Stimulated activated naive CD4-positive, alpha-beta T cell (primary cell): ENCODE measurements around the gene LRRN4.

Experiments
- DNase-seq, 6 experiments: peaks; one replicate each; lab custom pipeline; 2025; lab: John Stamatoyannopoulos, UW

The LRRN4 gene

GRCh38 chr20:6030453-6031080, 23.3 kb downstream of the LRRN4 start:
- peak in 3 of 6 experiments; percentile 47 to 65 (median 65) for DNase-seq

GRCh38 chr20:6029538-6029937, 24.3 kb downstream of the LRRN4 start:
- DNase-seq: no peak

DNA sequence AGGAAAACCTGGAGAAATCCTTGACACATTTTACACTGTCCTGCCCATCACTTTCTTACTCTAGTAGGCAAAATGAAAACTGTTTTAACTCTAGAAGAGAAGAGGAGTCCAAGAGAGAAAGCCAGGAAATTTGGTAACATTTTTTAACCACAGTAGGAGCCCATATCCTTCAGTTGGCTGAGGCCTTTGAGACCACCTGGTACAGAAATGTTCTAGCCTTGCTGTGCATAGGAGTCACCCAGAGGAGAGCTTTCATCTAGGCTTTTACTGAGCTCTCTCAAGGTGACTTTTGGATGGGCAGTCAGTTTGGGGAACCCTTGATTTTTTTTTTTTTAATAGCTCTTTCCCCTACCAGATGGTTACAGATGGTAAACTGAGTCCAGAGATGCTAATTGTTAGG, 25.0 kb downstream of the LRRN4 start:
- no peak for DNase-seq

GRCh38 chr20:6026051-6026450, 27.8 kb downstream of the LRRN4 start:
- DNase-seq: peak in 1 of 6 experiments; percentile 8

GRCh38 chr20:6024768-6025167, 29.1 kb downstream of the LRRN4 start:
- no peak for DNase-seq

DNA sequence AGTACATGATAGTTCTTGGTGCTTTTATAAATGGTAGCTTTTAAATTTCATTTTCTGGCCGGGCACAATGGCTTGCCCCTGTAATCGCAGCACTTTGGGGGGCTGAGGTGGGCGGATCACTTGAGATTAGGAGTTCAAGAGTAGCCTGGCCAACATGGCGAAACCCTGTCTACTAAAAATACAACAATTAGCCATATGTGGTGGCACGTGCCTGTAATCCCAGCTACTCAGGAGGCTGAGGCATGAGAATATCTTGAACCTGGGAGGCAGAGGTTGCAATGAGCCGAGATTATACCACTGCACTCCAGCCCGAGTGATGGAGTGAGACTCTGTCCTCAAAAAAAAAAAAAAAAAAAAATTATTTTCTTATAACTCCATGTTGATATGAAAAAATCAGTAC, 36.0 kb downstream of the LRRN4 start:
- DNase-seq: no peak

DNA sequence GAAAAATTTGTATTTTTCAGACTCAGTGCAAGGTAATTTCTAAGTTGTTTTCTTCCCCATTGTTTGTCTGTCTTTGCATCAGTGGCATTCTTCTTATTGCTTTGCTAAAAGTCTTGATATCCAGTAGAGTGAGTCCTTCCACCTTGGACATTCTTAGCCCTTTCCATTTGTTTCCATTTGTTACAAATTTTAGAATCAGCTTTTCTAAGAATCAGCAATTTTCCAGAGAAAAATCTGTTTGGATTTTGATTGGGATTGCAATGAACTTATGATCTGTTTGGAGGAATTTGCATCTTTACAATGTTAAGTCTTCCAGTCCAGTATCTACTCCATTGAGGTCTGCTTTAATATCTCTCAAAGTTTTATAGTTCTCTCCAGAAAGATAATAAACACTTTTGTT, 36.4 kb downstream of the LRRN4 start:
- DNase-seq: no peak

DNA sequence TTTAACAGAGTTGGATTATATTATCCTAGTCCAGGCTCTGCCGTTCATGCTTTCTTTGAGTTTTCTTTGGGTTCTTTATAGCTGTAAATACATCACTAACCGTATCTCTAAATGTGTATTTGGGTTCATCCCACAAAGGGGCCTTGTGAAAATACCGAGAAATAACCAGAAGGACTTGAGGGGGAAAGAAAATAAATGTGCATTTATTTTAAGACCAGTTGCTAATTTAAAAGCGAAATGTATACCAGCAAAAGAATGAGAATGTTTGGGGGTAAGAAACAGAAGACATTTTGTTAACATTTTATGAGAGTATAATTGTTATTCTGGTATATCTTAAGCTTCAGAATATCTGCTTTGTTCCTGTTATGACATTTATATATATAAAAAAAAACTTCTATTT, 38.9 kb downstream of the LRRN4 start:
- no peak for DNase-seq

GRCh38 chr20:6014017-6014416, 39.8 kb downstream of the LRRN4 start:
- no peak for DNase-seq

DNA sequence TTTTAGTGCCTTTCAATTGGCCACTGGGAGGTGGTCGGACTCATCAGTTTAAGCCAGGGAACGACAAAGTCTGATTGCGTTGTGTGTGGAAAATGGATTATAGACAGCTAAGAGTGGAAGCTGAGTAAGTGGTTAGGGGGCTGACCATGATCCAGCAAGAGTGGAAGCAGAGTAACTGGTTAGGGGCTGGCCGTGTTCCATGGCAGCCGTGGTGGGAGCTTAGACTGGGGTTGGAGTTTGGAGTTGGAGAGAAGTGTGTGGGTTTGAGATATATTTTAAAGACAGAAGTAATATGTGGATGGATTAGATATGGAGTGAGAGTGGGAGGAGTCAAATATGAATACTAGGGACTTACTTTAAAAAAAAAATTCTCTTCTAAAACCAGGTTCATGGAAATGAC, 41.7 kb downstream of the LRRN4 start:
- no peak for DNase-seq

GRCh38 chr20:6008254-6008653, 45.6 kb downstream of the LRRN4 start:
- no peak for DNase-seq

DNA sequence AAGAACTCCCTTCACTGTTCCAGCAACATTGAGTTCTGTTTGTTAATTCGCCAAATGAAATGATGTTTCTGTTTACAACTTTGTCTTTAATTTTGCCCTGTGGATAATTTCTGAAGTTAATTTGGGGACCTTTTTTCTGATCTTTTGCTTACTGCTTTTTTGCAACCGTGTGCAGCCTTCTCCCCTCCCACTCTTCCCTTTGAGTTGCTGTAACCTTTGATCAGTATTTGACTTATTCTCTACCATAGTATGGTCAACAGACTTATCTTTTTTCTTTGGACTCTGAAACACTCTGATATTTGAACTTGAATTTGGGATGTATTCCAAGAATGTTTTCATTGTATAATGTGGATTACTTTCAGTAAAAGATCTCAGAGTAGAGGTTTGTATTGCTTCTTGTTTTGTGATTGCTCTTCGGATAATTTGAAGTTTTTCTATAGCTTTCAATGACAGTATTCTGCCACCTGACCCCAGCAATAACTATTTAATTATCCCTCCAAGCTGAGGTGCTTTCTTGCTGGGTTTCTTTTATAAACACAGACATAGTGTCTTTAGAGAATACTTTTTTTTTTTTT, 46.2 kb downstream of the LRRN4 start:
- no peak for DNase-seq

DNA sequence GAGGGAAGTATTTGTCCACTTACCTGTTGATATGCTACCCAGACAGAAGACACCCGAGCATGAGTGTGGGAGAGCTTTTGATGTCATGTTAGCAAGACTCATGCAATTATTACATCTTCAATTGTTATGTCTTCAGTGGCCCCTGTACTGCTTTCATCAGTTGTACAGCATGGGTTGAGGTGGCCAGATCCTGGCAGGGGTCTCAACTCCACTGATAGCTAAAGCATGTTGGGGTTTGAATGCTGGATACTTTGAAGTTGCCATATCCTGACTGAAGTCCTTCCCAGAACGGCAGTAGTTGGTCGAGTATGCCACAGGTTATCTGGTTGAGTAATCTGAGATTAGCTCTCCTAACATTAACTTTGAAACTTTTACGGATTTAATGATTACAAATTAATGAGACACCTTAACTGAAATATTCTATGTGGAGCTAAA, 46.7 kb downstream of the LRRN4 start:
- DNase-seq: no peak

- DNase-seq: no peak
Observed at GRCh38 chr20:6006603-6006949, 47.3 kb downstream of the LRRN4 start.

- DNase-seq: no peak
Observed at GRCh38 chr20:6000871-6001270, 53.0 kb downstream of the LRRN4 start.

DNA sequence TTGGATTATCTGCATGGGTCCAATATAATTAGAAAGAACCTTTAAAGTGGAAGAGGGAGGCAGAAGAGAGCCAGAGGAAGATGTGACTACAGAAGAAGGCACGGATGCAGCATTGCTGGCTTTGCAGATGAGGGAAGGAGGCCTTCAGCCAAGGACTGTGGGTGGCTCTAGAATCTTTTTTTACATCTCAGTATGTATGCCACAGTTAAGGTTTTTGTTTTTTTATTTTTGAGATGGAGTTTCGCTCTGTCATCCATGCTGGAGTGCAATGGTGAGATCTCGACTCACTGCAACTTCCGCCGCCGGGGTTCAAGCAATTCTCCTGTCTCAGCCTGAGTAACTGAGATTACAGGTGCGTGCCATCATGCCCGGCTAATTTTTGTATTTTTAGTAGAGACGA, 54.1 kb downstream of the LRRN4 start:
- DNase-seq: no peak

GRCh38 chr20:5996765-5997164, 57.1 kb downstream of the LRRN4 start:
- DNase-seq: peak in 4 of 6 experiments; percentile 8 to 37 (median 22)

DNA sequence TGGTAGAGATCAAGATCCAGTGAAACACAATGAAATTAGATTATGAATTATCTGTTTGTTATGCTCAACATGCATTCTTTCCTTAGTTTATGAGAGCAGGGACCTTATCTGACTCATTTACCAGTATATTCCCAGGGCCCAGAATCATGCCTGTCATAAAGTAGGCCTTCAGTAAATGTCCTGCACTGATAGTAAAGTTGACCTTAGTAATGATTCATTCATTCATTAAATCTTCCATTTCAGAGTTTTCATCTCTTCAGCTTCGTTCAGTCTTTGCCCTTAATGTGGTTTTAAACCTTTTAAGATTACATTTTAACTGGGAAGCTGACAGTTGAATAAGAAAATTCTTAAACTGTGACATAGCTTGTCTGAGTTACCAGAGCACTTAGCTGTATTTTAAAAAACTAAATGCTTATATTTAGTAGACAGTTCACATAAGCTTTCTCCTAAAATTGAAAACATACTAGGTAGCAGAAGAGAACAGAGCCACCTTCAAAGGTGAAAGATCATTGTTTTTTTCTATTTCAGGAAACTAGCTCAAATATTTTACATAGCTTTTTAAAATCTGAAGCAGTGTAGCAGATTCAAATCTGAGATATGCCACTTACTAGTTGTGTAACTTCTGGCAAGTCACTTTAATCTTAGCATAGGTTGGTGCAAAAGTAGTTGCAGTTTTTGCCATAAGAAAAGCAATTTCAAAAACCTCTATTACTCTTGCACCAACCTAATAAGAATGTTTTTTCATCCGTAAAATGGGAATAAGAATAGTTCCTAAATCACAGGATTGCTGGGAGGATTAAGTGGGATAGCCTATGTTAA, 62.0 kb downstream of the LRRN4 start:
- no peak for DNase-seq

DNA sequence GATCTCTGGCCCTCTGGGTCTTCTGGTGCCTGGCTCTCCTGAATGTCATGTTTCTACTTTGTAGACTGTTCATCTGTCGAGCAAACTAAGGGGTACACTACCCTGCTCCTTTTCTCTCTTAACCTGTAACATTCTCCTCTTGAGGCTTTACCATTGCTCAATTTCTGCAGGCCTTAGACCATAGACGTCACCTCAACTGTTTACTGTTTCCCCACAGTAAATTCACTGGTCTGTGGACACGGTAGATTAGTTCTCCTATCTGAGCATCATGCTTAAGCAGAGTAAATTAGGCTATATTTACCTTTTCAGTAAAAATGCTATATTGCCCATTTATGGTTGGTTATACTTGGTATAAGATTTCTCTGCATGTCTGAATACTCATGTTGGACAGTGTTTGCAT, 62.9 kb downstream of the LRRN4 start:
- DNase-seq: no peak
